Liver (tissue), 3 donors: ENCODE data around the gene XRCC5.

Experiments
- GABPA ChIP-seq, 2 donors: IDR thresholded peaks in 1 of 2; conservative IDR thresholded peaks in 1 of 2; 2 replicates each; pipeline ENCODE4 v1.6.1; 2016; ENCODE audit warnings: antibody characterized with exemption in 2 of 2, mild to moderate bottlenecking in 1 of 2, moderate library complexity in 1 of 2
- RAD21 ChIP-seq, 2 donors: IDR thresholded peaks; 2 replicates each; pipeline ENCODE4 v1.6.1; 2016; ENCODE audit warnings: antibody characterized with exemption in 2 of 2, mild to moderate bottlenecking in 2 of 2
- REST ChIP-seq: IDR thresholded peaks from 2 replicates; pipeline ENCODE4 v1.6.1; 2016; ENCODE audit warnings: antibody characterized with exemption, mild to moderate bottlenecking
- SP1 ChIP-seq: IDR thresholded peaks from 2 replicates; pipeline ENCODE4 v1.6.1; 2018; ENCODE audit warnings: antibody characterized with exemption, mild to moderate bottlenecking
- TAF1 ChIP-seq: conservative IDR thresholded peaks from 2 replicates; pipeline ENCODE4 v1.6.1; 2016; ENCODE audit warnings: antibody characterized with exemption, mild to moderate bottlenecking
- YY1 ChIP-seq: IDR thresholded peaks from 2 replicates; pipeline ENCODE4 v1.6.1; 2016; ENCODE audit warnings: antibody characterized with exemption, mild to moderate bottlenecking
- ZBTB33 ChIP-seq: IDR thresholded peaks from 2 replicates; pipeline ENCODE4 v1.6.1; 2016; ENCODE audit warnings: antibody characterized with exemption
- TF ChIP-seq, protein P1 (sequence below): fragments of 150-350 bp; IDR thresholded peaks from 2 replicates; pipeline ENCODE4 v1.5.1; 2017; ENCODE audit warnings: improper control_type of control experiment, low read depth, low read length; ENCODE audit not compliant: missing input control
- TF ChIP-seq, protein P2 (sequence below): IDR thresholded peaks from 2 replicates; pipeline ENCODE4 v1.6.1; 2016; ENCODE audit warnings: antibody characterized with exemption
- donor health status: healthy.
- donor health status: healthy.

DNA sequence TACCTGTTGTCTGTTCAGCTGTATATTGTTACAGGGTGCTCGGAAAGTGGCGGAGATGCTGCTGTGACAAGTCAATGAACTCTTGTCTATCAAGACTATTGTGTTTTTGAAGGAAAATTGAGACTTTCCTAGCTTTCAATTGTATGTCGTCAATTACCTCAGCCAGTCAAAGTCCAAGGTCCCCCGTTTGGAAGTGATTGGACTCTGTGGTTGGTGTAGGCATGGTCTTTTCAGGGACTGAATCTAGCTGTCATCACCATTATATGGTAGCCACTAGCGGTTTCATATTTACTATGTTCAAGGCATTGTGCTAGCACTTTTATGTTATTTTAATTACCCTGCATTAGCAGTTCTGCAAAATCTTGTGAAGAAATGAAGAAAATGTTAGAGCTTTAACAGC is 54.9 kb downstream of the XRCC5 start:
- TF ChIP-seq, protein P1, sequence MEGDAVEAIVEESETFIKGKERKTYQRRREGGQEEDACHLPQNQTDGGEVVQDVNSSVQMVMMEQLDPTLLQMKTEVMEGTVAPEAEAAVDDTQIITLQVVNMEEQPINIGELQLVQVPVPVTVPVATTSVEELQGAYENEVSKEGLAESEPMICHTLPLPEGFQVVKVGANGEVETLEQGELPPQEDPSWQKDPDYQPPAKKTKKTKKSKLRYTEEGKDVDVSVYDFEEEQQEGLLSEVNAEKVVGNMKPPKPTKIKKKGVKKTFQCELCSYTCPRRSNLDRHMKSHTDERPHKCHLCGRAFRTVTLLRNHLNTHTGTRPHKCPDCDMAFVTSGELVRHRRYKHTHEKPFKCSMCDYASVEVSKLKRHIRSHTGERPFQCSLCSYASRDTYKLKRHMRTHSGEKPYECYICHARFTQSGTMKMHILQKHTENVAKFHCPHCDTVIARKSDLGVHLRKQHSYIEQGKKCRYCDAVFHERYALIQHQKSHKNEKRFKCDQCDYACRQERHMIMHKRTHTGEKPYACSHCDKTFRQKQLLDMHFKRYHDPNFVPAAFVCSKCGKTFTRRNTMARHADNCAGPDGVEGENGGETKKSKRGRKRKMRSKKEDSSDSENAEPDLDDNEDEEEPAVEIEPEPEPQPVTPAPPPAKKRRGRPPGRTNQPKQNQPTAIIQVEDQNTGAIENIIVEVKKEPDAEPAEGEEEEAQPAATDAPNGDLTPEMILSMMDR = no peak
- TF ChIP-seq TAF1 (no peak), ZBTB33 (no peak), RAD21 (IDR thresholded peaks at IDR 0.05) (no peak), YY1 (no peak), REST (no peak), GABPA (IDR thresholded peaks at IDR 0.05 in 1 of 2, conservative IDR thresholded peaks at IDR 0.05 in 1 of 2) (no peak), SP1 (no peak)
- TF ChIP-seq, protein P2, sequence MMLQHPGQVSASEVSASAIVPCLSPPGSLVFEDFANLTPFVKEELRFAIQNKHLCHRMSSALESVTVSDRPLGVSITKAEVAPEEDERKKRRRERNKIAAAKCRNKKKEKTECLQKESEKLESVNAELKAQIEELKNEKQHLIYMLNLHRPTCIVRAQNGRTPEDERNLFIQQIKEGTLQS = no peak
